NCI-H146 treated with DMSO at 0.1 percent for 48 hours (cell line): ENCODE results near the gene IL18R1.
"Not testable (repeated sequence)": the region's sequence is repeated elsewhere in the genome, so short reads cannot be mapped to it uniquely, and the experiment has no call there.

Experiments used
- DNase-seq: peaks from one replicate; lab custom pipeline; 2025; ENCODE audit not compliant: unreplicated experiment; lab: John Stamatoyannopoulos, UW

The IL18R1 gene, protein sequence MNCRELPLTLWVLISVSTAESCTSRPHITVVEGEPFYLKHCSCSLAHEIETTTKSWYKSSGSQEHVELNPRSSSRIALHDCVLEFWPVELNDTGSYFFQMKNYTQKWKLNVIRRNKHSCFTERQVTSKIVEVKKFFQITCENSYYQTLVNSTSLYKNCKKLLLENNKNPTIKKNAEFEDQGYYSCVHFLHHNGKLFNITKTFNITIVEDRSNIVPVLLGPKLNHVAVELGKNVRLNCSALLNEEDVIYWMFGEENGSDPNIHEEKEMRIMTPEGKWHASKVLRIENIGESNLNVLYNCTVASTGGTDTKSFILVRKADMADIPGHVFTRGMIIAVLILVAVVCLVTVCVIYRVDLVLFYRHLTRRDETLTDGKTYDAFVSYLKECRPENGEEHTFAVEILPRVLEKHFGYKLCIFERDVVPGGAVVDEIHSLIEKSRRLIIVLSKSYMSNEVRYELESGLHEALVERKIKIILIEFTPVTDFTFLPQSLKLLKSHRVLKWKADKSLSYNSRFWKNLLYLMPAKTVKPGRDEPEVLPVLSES

DNA sequence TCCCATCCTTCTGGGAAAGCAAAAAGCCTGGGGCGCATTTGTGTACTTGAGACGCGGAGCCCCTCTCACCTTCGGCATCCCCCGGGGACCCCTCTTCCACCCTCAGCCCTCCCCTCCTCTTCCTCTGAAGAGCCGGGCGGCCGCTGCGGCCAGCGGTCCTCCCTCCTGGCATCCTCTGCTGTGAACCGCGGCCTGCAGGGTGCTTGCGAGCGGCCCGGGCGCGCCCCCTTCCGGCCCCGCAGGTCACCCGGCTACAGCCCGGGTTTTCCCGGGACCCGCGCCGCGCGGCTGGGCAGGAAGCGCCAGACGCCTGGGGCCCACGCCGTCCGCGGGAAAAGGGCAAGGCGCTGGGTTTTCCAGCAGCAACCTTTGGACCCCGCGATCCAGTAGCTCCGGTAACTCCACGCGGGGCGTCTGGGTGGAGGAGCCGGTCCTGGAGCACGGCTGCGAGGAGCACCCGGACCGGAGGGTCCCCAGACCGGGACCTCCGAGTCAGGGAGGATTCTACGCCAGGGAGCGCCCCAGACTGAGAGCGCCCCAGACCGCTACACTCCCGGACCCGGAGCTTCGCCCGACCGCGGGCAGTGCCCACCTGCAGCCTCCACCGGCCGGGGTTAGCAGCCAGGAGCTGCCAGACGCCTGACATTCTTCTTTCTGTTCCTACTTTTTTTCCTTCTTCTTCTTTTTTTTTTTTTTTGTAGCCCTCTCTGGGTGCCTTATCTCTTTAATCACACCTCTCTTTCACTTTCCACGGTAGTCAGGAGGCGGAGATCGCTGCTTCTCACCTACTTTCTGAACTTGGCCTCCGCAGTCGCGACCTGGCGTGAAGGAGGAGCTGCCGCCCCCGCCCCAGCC, at the start of gene IL18R1:
TSS of gene IL18R1 (plus strand) at position 271 of the 855 bp plus-strand sequence. CDS start 6,865 bp downstream, outside the sequence.
- DNase-seq, result peak; percentile 5

- no peak for DNase-seq
Observed at GRCh38 chr2:102306125-102306524, 49.5 kb upstream of the IL18R1 start.

- DNase-seq, result no peak
Observed at GRCh38 chr2:102310964-102311640, 44.5 kb upstream of the IL18R1 start, which contains the start of gene IL1RL1. Gene IL1RL1 (plus strand): TSS chr2:102311563. CDS start chr2:102338265, 26,702 bp downstream.

DNA sequence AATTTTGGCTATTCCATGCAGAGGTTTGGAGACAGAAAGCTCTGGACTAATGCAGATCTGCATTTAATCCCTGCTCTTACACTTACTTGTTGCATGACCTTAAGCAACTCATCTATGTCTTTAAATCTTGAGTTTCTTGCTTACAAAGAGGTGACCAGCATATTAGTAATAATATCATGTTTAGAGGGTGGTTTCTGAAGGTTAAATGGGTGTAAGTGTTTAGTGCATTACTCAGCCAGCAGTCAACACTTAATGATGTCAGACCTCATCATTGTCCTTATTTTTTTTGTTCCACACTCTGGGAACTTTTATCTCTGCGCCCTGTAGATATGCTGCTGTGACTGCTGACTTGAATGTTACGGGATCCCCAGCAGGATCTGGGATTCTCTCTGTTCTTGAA, 42.6 kb upstream of the IL18R1 start:
- no peak for DNase-seq

- no peak for DNase-seq
Observed at GRCh38 chr2:102313471-102313870, 42.1 kb upstream of the IL18R1 start.

DNA sequence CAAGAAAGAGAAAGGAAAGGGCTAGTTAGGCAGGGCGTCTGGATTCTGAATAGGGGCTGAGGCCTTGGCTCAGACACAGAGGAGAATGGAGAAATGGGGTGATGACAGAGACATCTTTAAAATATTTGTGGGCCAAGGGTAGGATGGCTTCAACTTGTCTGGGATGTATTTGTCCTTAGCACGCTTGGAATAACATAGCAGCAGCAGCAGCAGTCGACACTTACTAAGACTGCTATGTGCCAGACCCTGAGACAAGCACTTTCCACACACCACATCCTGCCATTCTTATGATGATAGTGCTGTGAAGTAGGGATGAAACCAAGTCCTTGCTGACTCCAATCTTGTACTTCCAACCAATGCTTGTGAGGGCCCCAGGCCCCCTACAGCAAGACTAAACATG, 41.6 kb upstream of the IL18R1 start:
- no peak for DNase-seq

DNA sequence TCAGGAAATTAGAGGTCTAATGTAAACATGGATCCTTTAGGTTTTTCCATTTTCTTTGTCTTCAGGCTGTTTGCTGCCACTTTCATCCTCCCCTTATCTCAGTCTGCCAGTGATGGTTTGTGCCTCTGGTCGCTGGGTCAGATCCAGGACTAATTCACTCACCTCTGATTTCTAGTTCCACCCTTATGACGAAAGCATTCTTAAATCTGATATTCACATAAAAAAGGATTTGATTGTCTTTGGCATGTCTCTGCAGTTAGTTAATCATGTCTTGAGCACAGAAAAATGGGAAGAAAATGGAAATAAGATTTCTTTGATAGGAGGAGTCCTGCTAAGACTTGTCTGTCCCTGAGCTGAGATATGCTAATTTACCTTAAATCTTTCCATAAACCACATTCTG, 39.7 kb upstream of the IL18R1 start:
- no peak for DNase-seq

- no peak for DNase-seq
Observed at GRCh38 chr2:102317715-102318114, 37.9 kb upstream of the IL18R1 start.

DNA sequence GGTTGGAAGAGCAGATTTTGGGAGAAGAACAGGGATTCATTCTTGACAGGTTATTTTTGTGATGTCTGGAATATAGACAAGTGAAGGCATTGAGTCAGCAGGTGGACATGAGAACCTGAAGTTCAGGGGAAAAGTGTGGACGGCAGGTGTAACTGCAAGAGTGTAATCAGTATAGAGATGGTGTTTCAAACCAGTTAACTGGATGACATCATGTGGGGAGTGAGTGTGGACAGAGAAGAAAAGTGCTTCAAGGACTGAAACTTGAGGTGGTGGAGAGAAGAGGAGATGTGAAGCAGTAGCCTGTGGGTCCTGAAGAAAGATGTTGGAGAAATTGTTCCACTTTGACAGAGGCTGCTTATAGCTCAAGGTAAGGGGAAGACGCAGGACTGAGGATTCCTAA, 37.2 kb upstream of the IL18R1 start:
- no peak for DNase-seq

- DNase-seq, result no peak
Observed at GRCh38 chr2:102321941-102322719, 33.5 kb upstream of the IL18R1 start.

DNA sequence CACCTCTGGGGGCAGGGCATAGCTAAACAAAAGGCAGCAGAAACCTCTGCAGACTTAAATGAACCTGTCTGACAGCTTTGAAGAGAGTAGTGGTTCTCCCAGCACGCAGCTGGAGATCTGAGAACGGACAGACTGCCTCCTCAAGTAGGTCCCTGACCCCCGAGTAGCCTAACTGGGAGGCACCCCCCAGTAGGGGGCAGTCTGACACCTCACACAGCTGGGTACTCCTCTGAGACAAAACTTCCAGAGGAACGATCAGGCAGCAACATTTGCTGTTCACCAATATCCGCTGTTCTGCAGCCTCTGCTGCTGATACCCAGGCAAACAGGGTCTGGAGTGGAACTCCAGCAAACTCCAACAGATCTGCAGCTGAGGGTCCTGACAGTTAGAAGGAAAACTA, 30.7 kb upstream of the IL18R1 start:
- DNase-seq, result not testable (repeated sequence)

DNA sequence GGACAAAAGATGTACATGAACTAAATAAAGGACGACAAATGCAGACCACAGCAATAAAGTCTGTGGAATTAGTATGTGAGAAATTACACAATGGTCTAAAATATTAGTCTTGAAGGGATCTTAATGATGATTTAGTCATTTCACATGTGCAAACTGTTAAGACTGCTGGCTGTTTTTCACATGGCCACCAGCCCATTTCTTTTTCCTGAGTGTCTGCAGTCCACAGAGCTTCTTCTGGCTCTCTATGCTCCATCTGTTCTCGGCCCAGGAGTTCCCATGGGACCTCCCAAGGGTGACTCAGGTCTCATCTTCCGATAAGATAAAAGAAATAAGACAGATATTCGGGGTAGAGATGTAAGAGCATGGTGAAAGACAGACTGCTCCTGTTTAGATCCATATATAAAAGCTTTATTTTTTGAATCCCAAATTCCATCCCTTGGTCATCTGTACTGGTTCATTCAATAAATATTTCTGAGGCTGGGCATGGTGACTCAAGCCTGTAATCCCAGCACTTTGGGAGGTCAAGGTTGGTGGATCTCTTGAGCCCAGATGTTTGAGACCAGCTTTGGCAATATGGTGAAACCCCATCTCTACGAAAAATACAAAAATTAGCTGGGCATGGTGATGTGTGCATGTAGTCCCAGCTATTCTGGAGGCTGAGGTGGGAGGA, 24.1 kb upstream of the IL18R1 start:
- no peak for DNase-seq

DNA sequence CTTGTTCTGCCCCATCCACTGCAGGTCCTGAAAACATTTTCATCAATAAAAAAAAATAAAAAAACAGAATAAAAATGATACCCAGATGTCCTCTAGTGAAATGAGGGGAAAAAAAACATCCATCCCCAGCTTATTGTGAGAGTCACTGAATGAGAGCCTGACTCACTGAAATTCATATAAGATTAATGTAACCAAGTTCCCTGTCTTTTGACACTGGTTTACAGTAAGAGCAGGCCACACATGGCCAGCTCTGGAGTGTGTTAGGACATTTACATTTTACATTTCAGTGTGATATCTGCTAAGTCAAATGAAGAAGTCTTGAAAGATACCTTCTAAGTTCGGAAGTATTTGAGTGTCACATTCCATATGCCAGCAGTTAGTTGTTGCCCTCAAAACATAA, 21.1 kb upstream of the IL18R1 start:
- DNase-seq, result no peak

DNA sequence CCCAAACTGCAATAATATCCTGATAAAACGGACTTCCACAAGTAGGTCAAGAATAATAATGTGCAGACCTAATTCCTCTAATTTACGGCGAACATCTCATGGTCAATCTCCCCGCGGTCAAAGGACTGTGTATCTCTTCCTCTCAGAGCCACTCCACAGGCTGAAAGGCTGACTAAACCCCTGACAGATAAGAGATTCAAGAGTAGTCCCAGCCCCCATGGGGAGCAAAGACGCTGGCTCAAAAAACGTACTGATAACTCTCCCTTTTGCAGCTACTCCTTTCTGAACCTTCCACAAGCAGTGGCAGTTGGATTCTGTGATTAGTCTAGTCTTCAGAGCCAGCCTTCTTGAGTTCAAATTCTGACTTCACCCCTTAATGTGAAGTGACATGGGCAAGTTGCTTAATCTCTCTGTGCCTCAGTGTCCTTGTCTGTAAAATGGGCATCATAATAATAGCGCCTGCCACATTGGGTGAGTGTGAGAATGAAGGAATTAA, 19.7 kb upstream of the IL18R1 start:
- DNase-seq, result no peak

- DNase-seq, result no peak
Observed at GRCh38 chr2:102336502-102336945, 19.1 kb upstream of the IL18R1 start.

DNA sequence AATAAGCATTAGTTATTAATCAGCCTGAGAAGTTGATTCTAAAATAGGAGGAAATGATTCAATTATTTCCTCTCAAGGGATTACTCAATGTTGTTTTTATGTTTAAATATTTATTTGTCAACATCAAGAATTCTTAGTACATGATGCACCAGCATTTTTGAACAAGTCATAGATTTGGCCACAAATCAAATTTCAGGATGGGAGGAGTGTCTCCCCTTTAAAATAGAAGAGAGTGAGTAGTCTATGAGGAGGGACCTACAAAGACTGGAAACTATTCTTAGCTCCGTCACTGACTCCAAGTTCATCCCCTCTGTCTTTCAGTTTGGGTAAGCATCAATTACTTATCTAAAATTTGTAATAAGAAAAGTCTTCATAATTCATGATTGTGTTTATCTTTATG, 18.6 kb upstream of the IL18R1 start:
- no peak for DNase-seq

GRCh38 chr2:102337481-102338386, 17.9 kb upstream of the IL18R1 start:
- DNase-seq, result no peak

GRCh38 chr2:102340778-102341177, 14.8 kb upstream of the IL18R1 start:
- no peak for DNase-seq

GRCh38 chr2:102342888-102343287, 12.7 kb upstream of the IL18R1 start:
- DNase-seq, result no peak
